HG02943 (cell line): ENCODE measurements around the gene CASQ2.

Experiments
- ATAC-seq: cut with Tn5 transposase; IDR thresholded peaks from one replicate; pipeline ENCODE4 v1.9.1; 2021; ENCODE audit warnings: mild to moderate bottlenecking, low read depth, moderate library complexity; ENCODE audit not compliant: unreplicated experiment

Gene CASQ2

DNA sequence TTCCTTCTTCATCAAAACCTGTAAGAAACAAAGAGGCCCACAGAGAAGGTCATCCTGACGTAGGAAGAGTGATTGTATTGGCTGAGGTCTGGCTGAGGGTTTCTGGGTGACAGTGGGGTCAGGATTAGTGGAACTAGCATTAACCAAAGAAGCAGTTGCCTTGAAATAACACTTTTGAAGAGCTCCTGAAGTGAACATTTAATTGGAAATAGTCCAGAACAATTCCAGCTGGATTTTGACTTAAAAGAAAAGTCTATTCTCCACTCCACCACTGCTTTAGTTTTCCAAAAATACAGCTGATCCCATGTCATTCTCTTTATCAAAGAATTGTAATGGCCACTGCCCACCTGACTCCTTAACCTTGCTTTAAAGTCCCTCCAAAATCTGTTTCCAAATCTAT, 27.7 kb downstream of the CASQ2 start:
- ATAC-seq: no peak

- no peak for ATAC-seq
Measured at GRCh38 chr1:115732316-115732715, 36.2 kb downstream of the CASQ2 start.

DNA sequence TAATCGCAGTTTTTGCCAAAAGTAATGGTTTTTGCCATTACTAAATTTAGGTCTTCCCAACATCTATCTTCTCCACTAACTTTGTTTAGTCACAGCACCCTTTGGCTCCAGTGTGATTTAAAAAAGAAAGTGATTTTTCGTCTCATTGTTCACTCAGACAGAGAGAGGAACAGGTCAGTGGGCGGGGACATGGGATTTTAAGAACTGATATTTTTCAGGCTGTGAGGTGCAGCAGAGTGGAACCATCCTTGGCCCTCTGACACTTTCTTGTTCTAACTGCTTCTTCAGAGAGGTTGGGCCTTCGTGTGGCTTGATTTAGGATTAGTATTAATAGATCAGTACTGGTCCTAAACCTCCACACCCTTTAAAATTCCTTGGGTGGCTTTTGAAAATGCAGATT, 38.8 kb downstream of the CASQ2 start:
- ATAC-seq: peak; percentile 65

- ATAC-seq: no peak
Measured at GRCh38 chr1:115728341-115728740, 40.2 kb downstream of the CASQ2 start.

DNA sequence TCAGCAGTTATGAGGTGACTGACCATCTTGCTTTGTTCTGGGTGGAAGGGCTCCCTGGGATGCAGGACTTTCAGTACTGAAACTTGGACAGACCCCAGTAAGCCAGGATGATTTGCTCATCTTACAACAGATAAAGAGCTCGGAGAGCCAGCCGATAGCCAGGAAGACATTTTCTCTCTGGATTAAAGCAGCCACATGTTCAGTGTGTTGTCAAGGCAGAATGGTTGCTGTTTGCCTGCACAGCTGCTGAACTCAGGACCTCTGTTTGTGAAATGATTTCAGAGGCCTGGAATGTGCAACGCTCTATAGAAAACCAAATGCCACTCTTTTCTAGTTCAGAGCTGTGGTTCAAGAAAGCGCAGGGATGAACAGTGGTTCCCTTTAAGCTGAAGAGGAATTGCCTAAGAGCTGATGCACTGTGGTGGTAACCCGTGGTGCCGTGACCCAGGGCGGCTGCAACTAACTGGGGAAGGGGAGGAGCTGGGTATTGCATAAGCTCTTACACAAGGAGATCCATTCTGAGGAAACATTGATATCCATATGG, 40.7 kb downstream of the CASQ2 start:
- no peak for ATAC-seq

- ATAC-seq: no peak
Measured at GRCh38 chr1:115726570-115726969, 41.9 kb downstream of the CASQ2 start.

DNA sequence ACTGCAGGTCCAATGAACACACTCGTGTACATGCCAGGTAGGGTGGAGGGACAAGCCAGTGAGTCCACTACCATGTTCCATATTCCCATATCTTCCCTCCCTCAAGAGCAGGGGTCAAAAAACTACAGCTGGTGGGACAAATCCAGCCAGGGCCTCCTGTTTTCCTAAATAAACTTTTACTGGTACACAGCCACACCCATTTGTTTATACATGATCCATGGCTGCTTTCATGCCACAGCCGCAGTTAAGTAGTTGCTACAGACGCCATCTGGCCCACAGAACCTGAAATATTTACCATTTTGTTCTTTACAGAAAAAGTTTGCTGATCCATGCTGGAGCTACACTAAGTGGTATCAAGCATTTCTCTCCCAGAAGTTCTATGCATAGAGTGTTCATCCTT, 42.4 kb downstream of the CASQ2 start:
- ATAC-seq: no peak

DNA sequence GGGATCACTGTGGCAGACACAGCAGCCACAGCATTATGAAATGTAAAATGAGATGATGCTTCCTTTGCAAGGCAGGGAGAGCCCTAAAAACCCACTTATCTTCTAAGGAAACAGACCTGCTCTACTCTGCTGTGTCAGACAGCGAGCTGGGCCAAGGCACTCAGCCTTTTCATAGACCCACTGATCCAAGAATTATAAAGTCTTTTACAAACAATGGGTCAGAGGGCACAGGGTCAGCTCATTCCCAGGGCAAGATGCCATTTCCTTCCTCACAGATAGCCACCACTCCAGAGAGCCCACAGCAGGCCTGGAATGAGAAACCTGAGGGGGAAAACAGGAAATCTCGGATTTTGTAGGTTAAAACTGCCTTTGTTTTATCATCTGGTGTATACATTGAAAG, 42.9 kb downstream of the CASQ2 start:
- ATAC-seq: no peak

DNA sequence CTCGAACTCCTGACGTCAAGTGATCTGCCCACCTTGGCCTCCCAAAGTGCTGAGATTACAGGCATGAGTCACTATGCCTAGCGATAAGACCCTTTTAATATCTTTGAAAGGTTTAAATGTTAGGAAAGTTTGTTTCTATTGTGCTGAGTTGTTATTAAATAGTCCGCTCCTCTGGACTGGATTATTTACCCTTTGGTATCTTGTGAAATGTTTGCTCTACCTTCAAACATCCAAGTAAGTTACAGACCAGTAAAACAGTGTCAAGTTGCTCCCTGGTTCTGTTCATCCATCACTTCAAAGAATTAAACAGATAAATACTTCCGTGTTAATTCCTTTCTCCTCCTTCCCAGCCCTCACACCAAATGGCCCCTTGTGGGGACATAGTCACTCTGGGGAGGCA, 44.8 kb downstream of the CASQ2 start:
- no peak for ATAC-seq

- no peak for ATAC-seq
Measured at GRCh38 chr1:115722221-115722620, 46.3 kb downstream of the CASQ2 start.

DNA sequence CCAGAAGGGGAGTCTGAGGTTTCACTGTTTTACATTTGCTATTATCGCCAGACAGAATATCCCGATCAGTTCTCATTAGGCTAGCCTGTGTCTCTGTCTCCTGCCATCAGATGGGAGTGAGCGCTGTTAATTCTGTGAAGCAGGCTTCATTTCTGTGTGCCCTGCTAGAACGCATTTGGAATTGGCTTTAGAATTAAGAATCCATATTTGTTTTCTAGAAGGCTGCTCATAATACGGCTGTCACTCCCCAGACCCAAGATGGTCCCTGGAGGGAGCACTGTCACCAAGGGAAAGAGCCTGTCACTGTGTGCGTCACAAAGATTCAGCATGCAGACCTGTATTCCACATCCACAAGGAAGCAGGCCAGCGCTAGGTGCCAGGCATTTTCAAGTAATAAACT, 49.2 kb downstream of the CASQ2 start:
- ATAC-seq: no peak

DNA sequence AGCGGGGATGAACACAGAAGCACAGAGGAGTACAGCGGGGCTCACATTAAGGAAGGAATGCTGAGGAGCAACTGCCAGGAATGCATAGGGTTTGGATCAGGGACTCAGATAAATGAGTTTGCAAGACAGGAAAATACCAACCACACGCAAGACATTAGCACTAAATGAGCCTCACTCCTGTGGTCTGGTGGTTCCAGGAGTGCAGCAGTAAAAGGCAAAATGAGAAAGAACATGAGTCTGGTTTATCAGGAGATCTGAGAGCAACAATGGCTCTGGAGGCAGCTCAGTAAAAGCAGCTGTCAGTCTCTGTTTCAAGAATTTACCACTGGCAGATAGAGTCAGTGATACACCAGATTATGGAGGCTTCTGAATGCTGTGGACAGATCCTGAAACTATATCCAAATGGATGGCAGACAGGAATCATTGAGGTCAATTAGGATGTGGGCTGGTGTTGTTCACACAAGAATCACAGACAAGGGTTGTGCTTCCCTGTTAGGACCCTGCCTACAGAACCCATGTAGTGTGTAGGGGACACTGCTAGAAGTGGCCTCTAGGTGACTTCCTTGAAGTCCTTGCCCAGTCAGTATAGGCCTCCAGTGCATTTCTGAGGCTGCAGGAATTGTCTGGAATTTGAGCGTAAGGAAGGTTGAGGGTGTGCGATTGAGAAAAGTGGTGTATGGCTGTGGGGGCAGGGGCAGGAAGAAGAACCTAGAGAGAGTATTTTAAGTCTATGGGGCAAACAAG, 50.3 kb downstream of the CASQ2 start:
- no peak for ATAC-seq

GRCh38 chr1:115717541-115717940, 51.0 kb downstream of the CASQ2 start:
- ATAC-seq: no peak

DNA sequence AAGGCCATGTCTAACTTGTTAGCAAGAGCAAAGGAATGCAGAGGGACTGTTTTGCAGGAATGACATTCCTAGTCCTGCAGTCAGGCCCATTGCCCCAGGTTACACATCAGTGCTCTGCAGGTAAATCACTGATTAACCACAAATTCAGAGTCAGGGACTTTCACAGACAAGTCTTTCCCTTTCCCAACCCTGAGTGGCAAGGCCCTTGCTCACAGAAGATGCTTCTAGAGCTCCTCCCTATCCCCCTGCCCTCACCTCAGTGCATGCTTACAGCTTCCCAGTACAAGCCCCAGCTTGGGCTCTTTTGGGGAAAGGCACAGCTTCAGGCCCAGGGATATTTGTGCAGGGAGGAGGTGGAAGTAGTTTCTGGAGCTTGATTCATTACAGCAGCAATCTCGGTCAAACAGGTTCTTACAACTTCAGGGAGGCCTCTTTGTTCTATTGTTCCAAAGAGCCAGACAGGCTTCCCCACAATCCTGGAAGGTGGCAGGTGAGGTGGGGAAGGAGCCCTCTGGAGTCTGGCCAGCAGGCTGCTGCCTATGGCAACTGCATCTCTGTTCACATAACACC, 53.9 kb downstream of the CASQ2 start:
- no peak for ATAC-seq

GRCh38 chr1:115713906-115714305, 54.6 kb downstream of the CASQ2 start:
- ATAC-seq: no peak

GRCh38 chr1:115712911-115713609, 55.5 kb downstream of the CASQ2 start:
- ATAC-seq: no peak

GRCh38 chr1:115710859-115711624, 57.5 kb downstream of the CASQ2 start:
- no peak for ATAC-seq

DNA sequence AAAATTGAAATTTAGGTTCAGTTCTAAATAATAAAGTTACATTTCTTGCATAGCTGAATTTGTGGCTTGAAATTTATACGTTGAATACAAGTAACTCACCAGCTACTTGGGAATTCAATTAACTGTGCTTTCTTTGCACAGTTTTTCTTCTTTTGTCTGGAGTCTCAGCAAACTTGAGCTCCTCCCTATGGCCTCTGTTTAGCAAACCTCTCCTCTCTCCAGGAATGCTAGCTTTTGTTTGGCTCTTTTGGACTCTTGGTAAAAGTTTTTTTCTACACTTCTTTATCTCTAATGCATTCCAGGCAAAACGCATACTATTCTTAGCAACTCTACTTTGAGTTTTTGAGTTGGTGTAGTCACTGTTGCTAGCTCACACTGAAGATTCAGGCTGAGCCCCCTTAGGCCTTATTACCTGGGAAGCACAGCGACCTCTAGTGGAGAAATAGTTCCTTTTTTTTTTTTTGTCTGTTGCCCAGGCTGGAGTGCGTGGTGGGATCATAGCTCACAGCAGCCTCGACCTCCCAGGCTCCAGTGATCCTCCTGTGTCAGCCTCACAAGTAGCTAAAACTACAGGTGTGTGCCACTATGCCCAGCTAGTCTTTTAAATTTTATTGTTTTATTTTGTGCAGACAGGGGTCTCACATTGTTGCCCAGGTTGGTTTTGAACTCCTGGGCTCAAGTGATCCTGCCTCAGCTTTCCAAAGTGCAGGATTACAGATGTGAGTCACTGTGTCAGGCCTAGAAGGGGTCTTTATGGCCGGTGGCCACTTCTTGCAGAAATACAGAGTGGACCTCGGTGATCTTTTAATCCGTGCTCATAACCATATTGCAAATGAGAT, 61.7 kb downstream of the CASQ2 start:
- ATAC-seq: no peak

DNA sequence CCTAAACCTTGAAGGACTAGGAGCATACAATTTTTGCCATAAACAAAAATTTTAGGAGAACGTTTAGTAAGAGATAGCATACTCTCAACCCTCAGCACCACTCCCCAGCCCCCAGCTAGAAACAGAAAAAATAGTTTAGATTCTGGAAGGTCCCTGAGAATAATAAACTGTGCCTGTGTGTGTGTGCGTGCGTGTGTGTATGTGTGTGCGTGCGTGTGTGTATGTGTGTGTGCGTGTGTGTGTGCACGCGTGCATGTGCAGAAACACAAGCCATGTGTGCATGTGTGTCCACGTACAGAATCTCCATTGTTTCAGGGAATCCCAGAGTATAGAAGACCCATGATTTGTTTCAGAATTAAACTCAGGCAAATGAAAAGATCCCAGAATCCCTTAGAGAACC, 62.6 kb downstream of the CASQ2 start:
- ATAC-seq: no peak
